Activated naive CD8-positive, alpha-beta T cell treated with anti-CD3 and anti-CD28 coated beads, Interleukin-2, amount 50 U/mL, for 16 hours (primary cell): ENCODE data around the gene METTL14.

Source experiments
- DNase-seq: peaks from one replicate; pipeline ENCODE4 v3.0.0-alpha.2; 2020; ENCODE audit warnings: low read depth, low spot score

The METTL14 gene

GRCh38 chr4:118734491-118735205 lies 49.5 kb downstream of the METTL14 start:
- no peak for DNase-seq

DNA sequence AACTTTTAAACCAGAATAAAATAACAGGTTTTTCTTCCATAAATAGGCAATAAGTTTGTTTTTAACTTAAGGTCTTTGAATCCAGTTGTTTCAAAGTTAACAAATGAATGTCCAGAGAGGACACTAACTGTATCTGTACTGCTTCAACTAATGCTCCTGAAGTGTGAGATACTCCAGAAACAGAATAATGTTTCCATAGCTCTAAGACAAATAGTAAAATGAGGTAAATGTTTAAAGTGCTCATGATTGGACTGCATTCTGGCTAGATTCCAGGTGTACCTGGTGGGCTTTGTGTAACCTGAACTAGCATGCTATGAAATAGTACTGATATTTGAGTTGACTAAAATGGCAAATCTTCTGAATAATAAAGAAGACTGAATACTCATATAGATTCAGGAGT lies 51.7 kb downstream of the METTL14 start:
- DNase-seq, result no peak

- DNase-seq, result no peak
Measured at GRCh38 chr4:118738090-118738489, 52.9 kb downstream of the METTL14 start.

DNA sequence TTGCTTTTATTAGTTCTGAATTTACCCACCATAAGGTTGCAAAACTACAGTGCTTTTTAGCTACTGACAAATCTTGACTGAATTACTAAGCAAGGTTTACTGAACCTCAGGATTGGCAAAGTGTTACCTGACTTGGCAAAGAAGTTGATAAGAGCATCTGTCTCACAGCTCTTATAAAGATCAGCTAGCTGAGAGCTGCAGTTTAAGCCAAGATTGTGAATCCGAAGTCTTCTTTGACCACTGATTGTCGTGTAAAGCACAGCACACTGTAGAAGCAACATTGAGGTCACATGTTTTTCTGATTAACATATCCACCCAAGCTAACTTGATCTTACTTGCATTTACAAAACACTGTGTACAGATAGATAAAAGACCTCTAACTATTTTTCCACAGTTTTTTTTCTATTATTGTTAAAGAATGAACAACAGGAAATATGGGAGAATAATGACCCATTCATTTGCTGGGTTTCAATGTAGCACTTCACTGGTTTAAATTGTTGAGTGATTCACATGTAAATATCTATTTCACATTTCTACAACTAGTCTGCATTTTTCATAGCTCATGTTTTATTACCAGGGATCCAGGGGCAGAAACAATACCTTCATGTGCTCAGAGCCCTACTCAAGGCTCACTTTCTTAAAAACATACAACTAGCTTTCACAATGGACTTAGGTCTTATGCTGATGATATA lies 54.0 kb downstream of the METTL14 start:
- no peak for DNase-seq

DNA sequence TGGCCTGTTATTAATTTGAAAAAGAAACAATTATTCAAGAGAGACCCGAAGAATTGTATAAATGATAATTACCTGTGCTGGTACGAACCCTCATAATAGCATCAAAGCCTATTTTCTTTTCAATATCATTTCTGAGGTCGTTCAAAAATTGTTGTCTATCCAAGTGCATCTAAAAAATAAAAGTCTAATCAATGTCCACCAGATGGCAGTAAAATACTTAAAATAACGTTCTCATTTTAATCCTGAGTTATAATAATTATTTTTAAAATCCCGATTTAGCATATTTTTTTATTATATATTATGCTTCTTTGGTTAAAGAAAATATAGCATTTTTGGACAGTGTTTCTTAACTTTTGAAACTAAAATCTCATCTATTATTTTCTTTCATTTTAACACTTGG lies 55.7 kb downstream of the METTL14 start:
- no peak for DNase-seq

GRCh38 chr4:118741301-118741855 lies 56.2 kb downstream of the METTL14 start:
- DNase-seq, result no peak

- DNase-seq, result no peak
Measured at GRCh38 chr4:118742050-118742449, 56.9 kb downstream of the METTL14 start.

DNA sequence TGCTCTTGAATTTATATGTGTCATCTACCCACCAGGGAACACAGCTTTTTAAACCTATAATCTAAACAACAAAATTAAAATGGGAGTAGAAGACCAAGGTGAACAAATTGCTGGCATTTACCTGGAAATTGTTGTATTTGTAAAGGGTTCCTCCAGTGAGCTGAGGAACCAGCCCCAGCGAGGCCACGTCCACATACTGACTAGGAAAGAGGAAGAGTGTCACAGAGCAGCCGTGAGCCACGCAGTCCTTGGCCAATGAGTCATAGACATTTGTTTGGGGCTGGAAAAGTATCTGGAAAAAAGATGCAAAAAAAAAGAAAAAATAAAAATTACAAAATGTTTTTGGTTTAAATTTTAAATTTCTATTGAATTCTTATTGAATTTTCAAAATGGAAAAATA lies 58.7 kb downstream of the METTL14 start:
- DNase-seq, result no peak

DNA sequence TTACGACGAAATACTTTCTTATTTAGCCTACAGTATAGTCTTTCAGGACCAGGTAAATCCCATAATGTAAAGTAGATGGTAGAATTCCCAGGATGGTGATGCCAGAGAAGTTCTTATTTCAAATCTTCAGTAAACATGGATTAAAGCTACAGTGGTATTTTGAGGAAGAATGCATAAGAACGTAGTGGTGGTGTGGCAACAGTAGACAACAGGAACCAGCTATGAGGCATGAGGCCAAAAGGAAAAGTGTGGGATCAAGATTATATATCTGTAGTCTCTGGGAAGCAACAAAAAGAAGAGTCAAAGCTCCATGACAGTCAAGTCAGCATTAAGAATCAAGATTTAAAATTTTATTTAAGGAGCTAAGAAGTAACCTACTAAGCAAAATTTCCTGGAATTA lies 60.2 kb downstream of the METTL14 start:
- DNase-seq, result no peak

DNA sequence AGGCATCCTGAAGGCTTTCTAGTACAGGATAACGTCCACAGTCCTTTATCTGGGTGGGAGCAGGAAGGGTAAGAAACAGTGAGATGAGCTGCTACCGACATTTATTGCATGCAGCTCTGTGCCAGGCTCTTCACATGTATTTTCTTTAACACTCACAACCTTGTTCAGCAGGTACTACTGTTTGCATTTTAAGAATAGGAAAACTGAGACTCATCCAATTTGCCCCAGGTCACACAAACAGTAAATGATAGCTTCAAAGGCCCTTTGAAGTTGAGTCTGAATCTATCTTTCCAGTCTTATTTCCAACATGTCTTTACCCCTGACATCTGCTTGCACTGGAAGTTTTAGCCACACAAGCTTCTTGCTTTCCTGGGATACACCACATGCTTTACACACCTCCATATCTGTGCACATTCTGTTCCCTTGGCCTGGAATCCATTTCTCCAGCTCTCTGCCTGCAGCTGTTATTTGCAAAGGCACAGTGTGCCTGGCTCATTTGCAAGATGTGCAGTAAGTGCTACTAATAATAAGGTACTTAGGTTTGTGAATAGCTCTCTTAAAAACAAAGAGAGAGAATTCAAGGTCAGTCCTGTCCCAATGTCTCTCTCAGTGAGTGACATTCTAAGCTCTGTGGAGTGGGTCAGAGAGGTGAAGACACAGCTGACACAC lies 61.2 kb downstream of the METTL14 start:
- no peak for DNase-seq

- no peak for DNase-seq
Measured at GRCh38 chr4:118749347-118749988, 64.3 kb downstream of the METTL14 start.

DNA sequence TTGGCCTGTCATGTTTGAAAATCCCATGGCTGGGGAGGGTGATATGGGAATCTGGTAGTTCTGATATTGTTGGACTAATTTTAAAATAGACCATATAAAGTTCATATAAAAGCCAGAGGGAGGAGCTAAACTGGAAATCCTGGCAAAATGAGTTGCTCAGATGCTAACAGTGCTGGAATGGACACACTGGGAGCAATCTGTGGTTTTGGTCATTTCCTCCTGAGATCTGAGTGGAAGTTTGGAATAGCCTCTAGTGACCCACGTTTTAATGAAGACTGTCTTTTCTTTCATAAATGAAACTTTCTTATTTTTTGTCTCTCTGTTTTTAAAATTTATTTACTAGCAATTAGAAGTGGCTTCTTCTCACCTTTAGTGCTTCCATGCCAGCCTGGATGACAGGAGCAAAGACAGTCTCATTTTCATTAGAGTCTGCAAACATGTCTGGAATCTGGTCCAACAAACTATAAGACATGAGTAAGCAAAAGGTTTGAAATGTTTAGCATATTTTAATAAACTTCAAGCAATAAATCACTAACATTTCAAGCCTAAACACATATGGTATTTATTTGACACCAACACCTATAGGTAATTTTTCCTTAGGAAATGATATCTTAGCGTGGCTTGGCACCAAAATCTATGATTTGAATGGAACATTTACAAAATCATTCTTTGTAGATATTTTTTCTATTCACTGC lies 66.6 kb downstream of the METTL14 start:
- DNase-seq, result no peak

DNA sequence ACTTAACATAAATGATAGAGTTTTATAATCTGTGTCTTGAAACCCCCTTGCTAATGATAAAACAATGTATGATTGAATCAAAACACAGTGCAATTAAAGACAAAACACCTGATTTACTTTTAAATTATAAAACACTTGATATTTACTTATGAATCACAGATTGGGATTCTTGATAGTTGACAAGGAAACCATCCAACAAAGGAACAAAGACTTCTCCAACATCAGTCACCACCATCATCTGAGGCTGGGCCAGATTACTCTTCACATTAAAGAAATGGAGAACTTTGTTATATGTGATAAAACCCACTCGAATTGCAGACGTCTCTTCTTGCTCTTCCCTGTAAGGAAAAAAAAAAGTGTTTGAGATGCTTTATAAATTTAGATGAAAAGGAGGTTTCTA lies 67.4 kb downstream of the METTL14 start:
- no peak for DNase-seq

- DNase-seq, result no peak
Measured at GRCh38 chr4:118753096-118753495, 67.9 kb downstream of the METTL14 start.

DNA sequence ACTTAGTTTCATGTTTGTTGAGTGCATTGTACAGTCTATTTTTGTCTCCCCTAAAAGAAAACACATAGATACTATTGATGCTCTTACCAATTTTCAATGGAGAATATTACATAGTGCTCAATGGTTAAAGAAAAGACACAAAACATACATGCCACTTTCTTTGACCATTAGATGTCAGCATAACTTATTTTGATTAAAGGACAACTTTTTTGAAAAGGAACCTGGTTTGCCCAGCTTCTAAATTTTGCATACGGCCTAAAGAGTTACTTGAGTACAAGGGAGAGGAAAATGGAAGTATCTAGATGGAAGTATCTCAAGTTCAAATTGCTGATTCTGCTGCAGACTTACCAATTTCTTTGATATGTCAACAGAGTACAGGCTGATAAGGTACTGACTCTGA lies 68.5 kb downstream of the METTL14 start:
- DNase-seq, result no peak

GRCh38 chr4:118754890-118755289 lies 69.7 kb downstream of the METTL14 start:
- DNase-seq, result no peak

- no peak for DNase-seq
Measured at GRCh38 chr4:118755438-118756226, 70.4 kb downstream of the METTL14 start.

DNA sequence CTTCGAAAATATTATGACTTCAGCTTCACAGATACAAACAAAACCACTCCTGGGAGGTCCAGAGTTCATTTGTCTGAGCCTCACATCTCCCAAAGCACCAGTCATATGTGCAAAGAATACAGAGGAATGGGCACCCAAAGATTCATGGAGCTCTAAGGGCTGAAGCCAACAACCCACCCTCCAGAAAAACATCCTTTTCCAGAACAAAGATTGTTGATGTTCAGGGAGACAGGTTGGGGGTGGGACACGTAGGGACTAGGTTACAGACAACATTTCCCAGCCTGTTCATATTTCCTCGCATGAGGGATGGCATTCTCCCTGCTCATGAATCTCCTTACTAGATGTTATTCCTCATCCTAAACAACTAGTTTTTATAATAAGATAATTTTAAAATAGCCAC lies 71.2 kb downstream of the METTL14 start:
- DNase-seq, result no peak

GRCh38 chr4:118756958-118757357 lies 71.8 kb downstream of the METTL14 start:
- DNase-seq, result no peak

DNA sequence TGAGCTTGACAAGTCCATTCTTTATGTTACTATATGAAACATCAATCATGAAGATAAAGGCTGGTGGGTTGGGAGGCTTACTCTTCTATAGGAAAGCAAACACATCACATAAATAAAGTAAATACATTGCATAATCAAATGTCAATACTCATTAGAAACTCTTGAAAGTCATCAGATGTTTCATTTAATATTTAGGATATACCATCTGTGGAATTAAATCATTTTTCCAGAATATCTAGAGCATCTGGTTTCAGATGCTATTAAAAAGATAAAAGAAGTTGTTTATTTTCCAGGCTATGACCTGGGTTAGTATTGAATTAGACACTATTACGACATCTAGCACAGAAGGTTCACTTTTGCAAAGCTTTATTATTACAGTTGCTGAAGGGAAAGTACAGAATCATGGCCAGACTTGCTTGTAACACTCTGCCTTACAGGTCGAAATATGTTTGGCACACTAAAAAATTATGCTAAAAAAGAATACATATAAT lies 72.6 kb downstream of the METTL14 start:
- DNase-seq, result no peak
